CD8-positive, alpha-beta memory T cell (primary cell): ENCODE results near the gene CIB1. TPM values are rescaled to one million over a fixed set of nuclear protein-coding genes. Genes with fewer than 3 reads are reported as not detected.

Source experiments
- CTCF ChIA-PET: fragments of 350-600 bp; sonication (Branson Sonifier 250); formaldehyde crosslinking; loops from one replicate; lab custom pipeline; 2021; ENCODE audit warnings: antibody characterized with exemption; lab: Charles Lee
- POLR2A ChIA-PET: fragments of 350-600 bp; sonication (Branson Sonifier 250); formaldehyde crosslinking; loops from one replicate; lab custom pipeline; 2021; ENCODE audit warnings: antibody characterized with exemption; lab: Charles Lee
- DNase-seq, 5 donors: peaks; one replicate each; pipeline versions ENCODE4 v3.0.0 to v3.0.0-alpha.2; 2020 to 2022; ENCODE audit warnings: mixed read lengths in 1 of 5
- H3K27ac ChIP-seq: one replicate; pipeline ENCODE4 v1.7.0; 2013; ENCODE audit warnings: low read depth, mild to moderate bottlenecking, low read length, moderate library complexity
- H3K27me3 ChIP-seq: 2 replicates; pipeline ENCODE4 v1.7.0; 2013; ENCODE audit warnings: low read length, mild to moderate bottlenecking; ENCODE audit not compliant: insufficient read depth, poor library complexity, severe bottlenecking
- H3K36me3 ChIP-seq: 2 replicates; pipeline ENCODE4 v1.7.0; 2013; ENCODE audit warnings: mild to moderate bottlenecking, low read length, moderate library complexity; ENCODE audit not compliant: insufficient read depth
- H3K4me1 ChIP-seq: 2 replicates; pipeline ENCODE4 v1.7.0; 2013; ENCODE audit warnings: mild to moderate bottlenecking, low read length, moderate library complexity; ENCODE audit not compliant: insufficient read depth
- H3K4me3 ChIP-seq: 2 replicates; pipeline ENCODE4 v1.7.0; 2013; ENCODE audit warnings: mild to moderate bottlenecking, low read length
- H3K9me3 ChIP-seq: 2 replicates; pipeline ENCODE4 v1.7.0; 2013; ENCODE audit warnings: mild to moderate bottlenecking, low read length
- H3K27ac Mint-ChIP-seq, 8 donors: one replicate each; pipeline ENCODE4 v1.8.0; 2020 to 2021; ENCODE audit warnings: mixed read lengths in 8 of 8, mild to moderate bottlenecking in 6 of 8, inconsistent platforms in 3 of 8, moderate library complexity in 3 of 8
- H3K27me3 Mint-ChIP-seq, 2 donors: one replicate each; pipeline ENCODE4 v1.8.0; 2020 to 2021; ENCODE audit warnings: mixed read lengths in 2 of 2, mild to moderate bottlenecking in 1 of 2, moderate library complexity in 1 of 2
- H3K36me3 Mint-ChIP-seq, 3 donors: one replicate each; pipeline ENCODE4 v1.8.0; 2020 to 2021; ENCODE audit warnings: mixed read lengths in 3 of 3, inconsistent platforms in 1 of 3, mild to moderate bottlenecking in 1 of 3
- H3K4me1 Mint-ChIP-seq, 3 donors: one replicate each; pipeline ENCODE4 v1.8.0; 2020 to 2021; ENCODE audit warnings: mixed read lengths in 3 of 3, inconsistent platforms in 1 of 3, mild to moderate bottlenecking in 1 of 3
- H3K4me3 Mint-ChIP-seq, 7 donors: one replicate each; pipeline ENCODE4 v1.8.0; 2020 to 2021; ENCODE audit warnings: mixed read lengths in 7 of 7, mild to moderate bottlenecking in 6 of 7, moderate library complexity in 4 of 7, inconsistent platforms in 2 of 7
- H3K9me3 Mint-ChIP-seq, 5 donors: one replicate each; pipeline ENCODE4 v1.8.0; 2020 to 2022; ENCODE audit warnings: mixed read lengths in 5 of 5, mild to moderate bottlenecking in 3 of 5, moderate library complexity in 2 of 5, inconsistent platforms in 1 of 5
- polyA plus RNA-seq: library from polyadenylated mRNA; unstranded; fragments of 300-500 nt; fragmentation: Illumina TruSeq; gene quantifications from one replicate; pipeline ENCODE4 v1.2.3, GENCODE V29; 2021
- total RNA-seq, 2 experiments: library from RNA; stranded (reverse); gene quantifications; one replicate each; pipeline ENCODE4 v1.2.3, GENCODE V29; 2021

The CIB1 gene
- total and polyA plus RNA-seq, 3 experiments from 2014 or later, result 162 to 251 (median 166) TPM

- Mint-ChIP-seq H3K4me3 (peak overlapping the region; percentile 82 to 89 (median 85)), H3K4me1 (peaks cover 15 to 30% (median 23%) of the 10 kb centered on the region in 3 donors), H3K36me3 (peaks cover 0 to 2% (median 2%) of the 10 kb centered on the region in 3 donors), H3K9me3 (no peaks in the 10 kb centered on the region), H3K27ac (peak overlapping the region; percentile 60 to 97 (median 88)), H3K27me3 (no peaks in the 10 kb centered on the region)
- no peaks in the 10 kb centered on the region for H3K36me3 ChIP-seq
- H3K4me1 ChIP-seq, result peaks cover 24% of the 10 kb centered on the region
- ChIA-PET CTCF (interaction anchor here (0.7 to 2.2 kb wide), 12 partner anchors 7 to 107 kb away, joined by 3 to 9 read pairs (median 3); no protein-coding TSS in a partner anchor), POLR2A (interaction anchor here (0.6 to 3.0 kb wide), 5 partner anchors 13 to 98 kb away, joined by 3 to 39 read pairs (median 4); partner anchors contain the start of genes CIB1 and GDPGP1)
- peak overlapping the region; percentile 57 for H3K27ac ChIP-seq
- H3K4me3 ChIP-seq, result peak overlapping the region; percentile 74
- no peaks in the 10 kb centered on the region for H3K27me3 ChIP-seq
- DNase-seq, result no peak
- H3K9me3 ChIP-seq, result no peaks in the 10 kb centered on the region
Observed at GRCh38 chr15:90200534-90201129, 33.1 kb downstream of the CIB1 start.

GRCh38 chr15:90194655-90195054 lies 39.1 kb downstream of the CIB1 start:
- Mint-ChIP-seq H3K4me1 (peaks cover 12 to 26% (median 23%) of the 10 kb centered on the region in 3 donors), H3K27ac (no peak overlapping the region), H3K36me3 (peaks cover 0 to 2% (median 0%) of the 10 kb centered on the region in 3 donors), H3K4me3 (no peak overlapping the region), H3K27me3 (peaks cover 0 to 3% of the 10 kb centered on the region in 2 donors), H3K9me3 (no peaks in the 10 kb centered on the region)
- no peak for DNase-seq
- ChIA-PET CTCF (interaction anchor here (0.9 kb wide), 1 partner anchor 27 kb away, joined by 3 read pairs; no protein-coding TSS in a partner anchor), POLR2A (no interaction called here)
- Histone ChIP-seq H3K27ac (no peak overlapping the region), H3K4me1 (peaks cover 27% of the 10 kb centered on the region), H3K27me3 (no peaks in the 10 kb centered on the region), H3K9me3 (no peaks in the 10 kb centered on the region), H3K36me3 (no peaks in the 10 kb centered on the region), H3K4me3 (no peak overlapping the region)

- Histone ChIP-seq H3K36me3 (no peaks in the 10 kb centered on the region), H3K9me3 (no peaks in the 10 kb centered on the region), H3K27ac (no peak overlapping the region), H3K4me3 (no peak overlapping the region), H3K4me1 (peaks cover 27% of the 10 kb centered on the region), H3K27me3 (no peaks in the 10 kb centered on the region)
- POLR2A ChIA-PET, result interaction anchor here (0.6 kb wide), 1 partner anchor 273 kb away, joined by 3 read pairs; no protein-coding TSS in a partner anchor
- Mint-ChIP-seq H3K4me1 (peaks cover 12 to 23% (median 18%) of the 10 kb centered on the region in 3 donors), H3K27ac (peak overlapping the region in 2 of 8 donors; percentile 5 to 56), H3K9me3 (no peaks in the 10 kb centered on the region), H3K4me3 (no peak overlapping the region), H3K27me3 (peaks cover 0 to 3% of the 10 kb centered on the region in 2 donors), H3K36me3 (no peaks in the 10 kb centered on the region)
- peak in 1 of 5 donors; percentile 32 for DNase-seq
- CTCF ChIA-PET, result interaction anchor here (1.0 kb wide), 1 partner anchor 8 kb away, joined by 3 read pairs; the partner anchor contains the start of gene SEMA4B
Observed at GRCh38 chr15:90192961-90193786, 40.6 kb downstream of the CIB1 start.

- H3K36me3 Mint-ChIP-seq, result peaks cover 0 to 4% (median 0%) of the 10 kb centered on the region in 3 donors
- H3K9me3 Mint-ChIP-seq, result no peaks in the 10 kb centered on the region
- no peaks in the 10 kb centered on the region for H3K36me3 ChIP-seq
- H3K4me3 ChIP-seq, result no peak overlapping the region
- peak overlapping the region in 3 of 8 donors; percentile 21 to 68 (median 47) for H3K27ac Mint-ChIP-seq
- H3K4me1 Mint-ChIP-seq, result peaks cover 15 to 28% (median 23%) of the 10 kb centered on the region in 3 donors
- POLR2A ChIA-PET, result no interaction called here
- peak overlapping the region in 3 of 7 donors; percentile 11 to 49 (median 13) for H3K4me3 Mint-ChIP-seq
- H3K27ac ChIP-seq, result no peak overlapping the region
- H3K4me1 ChIP-seq, result peaks cover 27% of the 10 kb centered on the region
- peaks cover 0 to 3% of the 10 kb centered on the region in 2 donors for H3K27me3 Mint-ChIP-seq
- no peaks in the 10 kb centered on the region for H3K9me3 ChIP-seq
- peak in 1 of 5 donors; percentile 39 for DNase-seq
- H3K27me3 ChIP-seq, result no peaks in the 10 kb centered on the region
- CTCF ChIA-PET, result interaction anchor here (0.9 to 1.4 kb wide), 3 partner anchors 8 to 29 kb away, joined by 3 to 4 read pairs (median 4); no protein-coding TSS in a partner anchor
Observed at GRCh38 chr15:90191794-90192509, 41.8 kb downstream of the CIB1 start.

- peaks cover 15 to 29% (median 24%) of the 10 kb centered on the region in 3 donors for H3K4me1 Mint-ChIP-seq
- H3K27me3 ChIP-seq, result no peaks in the 10 kb centered on the region
- H3K36me3 ChIP-seq, result no peaks in the 10 kb centered on the region
- DNase-seq, result no peak
- H3K4me3 Mint-ChIP-seq, result no peak overlapping the region
- H3K27ac ChIP-seq, result no peak overlapping the region
- H3K9me3 ChIP-seq, result no peaks in the 10 kb centered on the region
- peak overlapping the region in 1 of 8 donors; percentile 21 for H3K27ac Mint-ChIP-seq
- H3K9me3 Mint-ChIP-seq, result no peaks in the 10 kb centered on the region
- POLR2A ChIA-PET, result no interaction called here
- peaks cover 27% of the 10 kb centered on the region for H3K4me1 ChIP-seq
- peaks cover 0 to 4% (median 0%) of the 10 kb centered on the region in 3 donors for H3K36me3 Mint-ChIP-seq
- peaks cover 0 to 3% of the 10 kb centered on the region in 2 donors for H3K27me3 Mint-ChIP-seq
- CTCF ChIA-PET, result interaction anchor here (0.9 to 1.4 kb wide), 3 partner anchors 9 to 30 kb away, joined by 3 to 4 read pairs (median 4); no protein-coding TSS in a partner anchor
- H3K4me3 ChIP-seq, result no peak overlapping the region
Observed at GRCh38 chr15:90191344-90191687, 42.4 kb downstream of the CIB1 start.

- H3K4me3 Mint-ChIP-seq, result no peak overlapping the region
- H3K9me3 ChIP-seq, result no peaks in the 10 kb centered on the region
- no peaks in the 10 kb centered on the region for H3K9me3 Mint-ChIP-seq
- H3K36me3 Mint-ChIP-seq, result peaks cover 0 to 4% (median 0%) of the 10 kb centered on the region in 3 donors
- H3K27ac ChIP-seq, result peak overlapping the region; percentile 24
- no peak for DNase-seq
- ChIA-PET POLR2A (no interaction called here), CTCF (interaction anchor here (0.9 to 1.0 kb wide), 2 partner anchors 11 to 25 kb away, joined by 3 to 4 read pairs; partner anchors contain the start of gene SEMA4B)
- peak overlapping the region in 3 of 8 donors; percentile 42 to 66 (median 57) for H3K27ac Mint-ChIP-seq
- H3K4me1 Mint-ChIP-seq, result peaks cover 15 to 29% (median 24%) of the 10 kb centered on the region in 3 donors
- no peak overlapping the region for H3K4me3 ChIP-seq
- peaks cover 28% of the 10 kb centered on the region for H3K4me1 ChIP-seq
- no peaks in the 10 kb centered on the region for H3K36me3 ChIP-seq
- H3K27me3 ChIP-seq, result no peaks in the 10 kb centered on the region
- peaks cover 0 to 3% of the 10 kb centered on the region in 2 donors for H3K27me3 Mint-ChIP-seq
Observed at GRCh38 chr15:90190606-90191343, 43.0 kb downstream of the CIB1 start.
